ENCODE measurements around the gene PFKP. TPM values are rescaled to one million over a fixed set of nuclear protein-coding genes. Genes with fewer than 3 reads are reported as not detected.
"Not testable (repeated sequence)": the region's sequence is repeated elsewhere in the genome, so short reads cannot be mapped to it uniquely, and the experiment has no call there.

PFKP gene
- total RNA-seq, 4 donors from 2014 or later, result 53.9 to 93.9 (median 66.2) TPM

GRCh38 chr10:3105905-3106304 is 38.6 kb downstream of the PFKP start:
- Histone ChIP-seq H3K9me3 (no peaks in the 10 kb centered on the region), H3K4me1 (peaks cover 3 to 11% (median 8%) of the 10 kb centered on the region in 4 donors), H3K27me3 (no peaks in the 10 kb centered on the region), H3K27ac (no peak overlapping the region), H3K4me3 (no peak overlapping the region), H3K36me3 (peaks cover 0 to 4% (median 0%) of the 10 kb centered on the region in 4 donors)
- no peak for DNase-seq
- in situ Hi-C loops (cut with MboI; ENCODE audit: low pct_ligation_motif_present in 1 of 4, low pct_unique_long_range_greater_than_20kb in 1 of 4, low sequenced_read_pairs in 3 of 4) (no loop called here), intact Hi-C loops (cut with DNase I; ENCODE audit: low total_unique reads) (no loop called here)
- WGBS, 2 donors (ENCODE audit: low coverage in 1 of 2), result 87% methylated on average over 18 of the region's 20 CpGs; no CpG with 5 or more reads in 1 of the 2 donors
- TF ChIP-seq POLR2AphosphoS5 (IDR thresholded peaks at IDR 0.05), result no peak
- TF ChIP-seq, protein P1, sequence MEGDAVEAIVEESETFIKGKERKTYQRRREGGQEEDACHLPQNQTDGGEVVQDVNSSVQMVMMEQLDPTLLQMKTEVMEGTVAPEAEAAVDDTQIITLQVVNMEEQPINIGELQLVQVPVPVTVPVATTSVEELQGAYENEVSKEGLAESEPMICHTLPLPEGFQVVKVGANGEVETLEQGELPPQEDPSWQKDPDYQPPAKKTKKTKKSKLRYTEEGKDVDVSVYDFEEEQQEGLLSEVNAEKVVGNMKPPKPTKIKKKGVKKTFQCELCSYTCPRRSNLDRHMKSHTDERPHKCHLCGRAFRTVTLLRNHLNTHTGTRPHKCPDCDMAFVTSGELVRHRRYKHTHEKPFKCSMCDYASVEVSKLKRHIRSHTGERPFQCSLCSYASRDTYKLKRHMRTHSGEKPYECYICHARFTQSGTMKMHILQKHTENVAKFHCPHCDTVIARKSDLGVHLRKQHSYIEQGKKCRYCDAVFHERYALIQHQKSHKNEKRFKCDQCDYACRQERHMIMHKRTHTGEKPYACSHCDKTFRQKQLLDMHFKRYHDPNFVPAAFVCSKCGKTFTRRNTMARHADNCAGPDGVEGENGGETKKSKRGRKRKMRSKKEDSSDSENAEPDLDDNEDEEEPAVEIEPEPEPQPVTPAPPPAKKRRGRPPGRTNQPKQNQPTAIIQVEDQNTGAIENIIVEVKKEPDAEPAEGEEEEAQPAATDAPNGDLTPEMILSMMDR (IDR thresholded peaks at IDR 0.05), result no peak

DNA sequence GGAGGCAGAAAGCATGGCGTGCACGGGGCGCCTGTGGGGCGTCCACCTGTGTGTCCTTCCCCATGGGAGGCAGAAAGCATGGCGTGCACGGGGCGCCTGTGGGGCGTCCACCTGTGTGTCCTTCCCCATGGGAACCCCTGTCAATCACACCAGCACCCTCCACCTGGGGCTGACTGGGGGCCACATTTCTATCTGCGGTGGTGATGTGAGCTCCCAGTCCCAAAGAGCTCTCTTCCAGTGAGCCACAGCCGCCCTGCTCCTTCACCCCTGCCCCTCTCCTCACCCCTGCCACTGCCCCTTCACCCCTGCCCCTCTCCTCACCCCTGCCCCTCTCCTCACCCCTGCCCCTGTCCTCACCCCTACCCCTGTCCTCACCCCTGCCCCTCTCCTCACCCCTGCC is 39.0 kb downstream of the PFKP start:
- H3K27me3 ChIP-seq; intact Hi-C loops (cut with DNase I; ENCODE audit: low total_unique reads); in situ Hi-C loops (cut with MboI; ENCODE audit: low pct_ligation_motif_present in 1 of 4, low pct_unique_long_range_greater_than_20kb in 1 of 4, low sequenced_read_pairs in 3 of 4); H3K4me3 ChIP-seq; H3K9me3 ChIP-seq; H3K36me3 ChIP-seq; H3K27ac ChIP-seq; DNase-seq: not testable (repeated sequence)
- 61 to 100% methylated on average over 2 of the region's 10 CpGs for WGBS, 2 donors (ENCODE audit: low coverage in 1 of 2)
- H3K4me1 ChIP-seq, result peaks cover 3 to 11% (median 8%) of the 10 kb centered on the region in 4 donors

- no peak overlapping the region for H3K4me3 ChIP-seq
- peaks cover 3 to 11% (median 8%) of the 10 kb centered on the region in 4 donors for H3K4me1 ChIP-seq
- 78 to 94% methylated on average over 3 to 4 of the region's 5 CpGs for WGBS, 2 donors (ENCODE audit: low coverage in 1 of 2)
- DNase-seq, result no peak
- H3K27me3 ChIP-seq, result no peaks in the 10 kb centered on the region
- in situ Hi-C loops (cut with MboI; ENCODE audit: low pct_ligation_motif_present in 1 of 4, low pct_unique_long_range_greater_than_20kb in 1 of 4, low sequenced_read_pairs in 3 of 4), result no loop called here
- H3K27ac ChIP-seq, result peak overlapping the region in 3 of 4 donors; percentile 6 to 49 (median 18)
- H3K9me3 ChIP-seq, result no peaks in the 10 kb centered on the region
- intact Hi-C loops (cut with DNase I; ENCODE audit: low total_unique reads), result no loop called here
- TF ChIP-seq POLR2AphosphoS5 (IDR thresholded peaks at IDR 0.05), result no peak
- no peak for TF ChIP-seq EP300 (IDR thresholded peaks at IDR 0.05; ENCODE audit: low read depth)
- TF ChIP-seq, protein P1 (IDR thresholded peaks at IDR 0.05), result no peak
- TF ChIP-seq POLR2A (IDR thresholded peaks at IDR 0.05), result no peak
- peaks cover 0 to 4% (median 0%) of the 10 kb centered on the region in 4 donors for H3K36me3 ChIP-seq
These were observed 39.6 kb downstream of the PFKP start for GRCh38 chr10:3106928-3107425.

- DNase-seq, result peak; percentile 43
These were observed 40.1 kb downstream of the PFKP start for GRCh38 chr10:3107426-3107961.

More at GRCh38 chr10:3107426-3107961, 40.1 kb downstream of the PFKP start:
- Histone ChIP-seq H3K4me3 (no peak overlapping the region), H3K4me1 (peaks cover 3 to 10% (median 8%) of the 10 kb centered on the region in 4 donors), H3K27ac (peak overlapping the region; percentile 2 to 49 (median 32)), H3K27me3 (no peaks in the 10 kb centered on the region), H3K9me3 (no peaks in the 10 kb centered on the region), H3K36me3 (peaks cover 0 to 4% (median 0%) of the 10 kb centered on the region in 4 donors)
- WGBS, 2 donors (ENCODE audit: low coverage in 1 of 2), result 85 to 86% methylated on average over 4 to 22 of the region's 22 CpGs
- TF ChIP-seq EP300 (IDR thresholded peaks at IDR 0.05; ENCODE audit: low read depth), result no peak
- TF ChIP-seq POLR2A (IDR thresholded peaks at IDR 0.05), result no peak
- TF ChIP-seq, protein P1 (IDR thresholded peaks at IDR 0.05), result no peak
- TF ChIP-seq POLR2AphosphoS5 (IDR thresholded peaks at IDR 0.05), result peak in 2 of 3 donors; percentile 7 to 19
- in situ Hi-C loops (cut with MboI; ENCODE audit: low pct_ligation_motif_present in 1 of 4, low pct_unique_long_range_greater_than_20kb in 1 of 4, low sequenced_read_pairs in 3 of 4), result no loop called here
- intact Hi-C loops (cut with DNase I; ENCODE audit: low total_unique reads), result no loop called here
